ENCODE measurements around the gene DUSP19.

GRCh38 chr2:183112577-183112976 lies 34.0 kb downstream of the DUSP19 start:
- TF ChIP-seq CTCF (IDR thresholded peaks at IDR 0.05 in 8 of 11, conservative IDR thresholded peaks at IDR 0.05 in 3 of 11), result no peak
- TF ChIP-seq POLR2A (IDR thresholded peaks at IDR 0.05), result no peak
- TF ChIP-seq POLR2AphosphoS5 (IDR thresholded peaks at IDR 0.05), result no peak
